ENCODE data around the gene RUNX1.
"Not testable (repeated sequence)": the region's sequence is repeated elsewhere in the genome, so short reads cannot be mapped to it uniquely, and the experiment has no call there.

Gene RUNX1

GRCh38 chr21:35014302-35015041, 34.6 kb downstream of the RUNX1 start:
- no peak for DNase-seq

GRCh38 chr21:35011681-35012080, 37.4 kb downstream of the RUNX1 start:
- DNase-seq: no peak

GRCh38 chr21:35010447-35010846, 38.7 kb downstream of the RUNX1 start:
- DNase-seq: no peak

GRCh38 chr21:35007348-35007747, 41.8 kb downstream of the RUNX1 start:
- no peak for DNase-seq

GRCh38 chr21:35006771-35007170, 42.3 kb downstream of the RUNX1 start:
- no peak for DNase-seq

- DNase-seq: no peak
Measured at GRCh38 chr21:35006248-35006647, 42.9 kb downstream of the RUNX1 start.

GRCh38 chr21:35005560-35006224, 43.4 kb downstream of the RUNX1 start:
- no peak for DNase-seq

GRCh38 chr21:35005077-35005476, 44.0 kb downstream of the RUNX1 start:
- no peak for DNase-seq

GRCh38 chr21:35004314-35004713, 44.8 kb downstream of the RUNX1 start:
- no peak for DNase-seq

GRCh38 chr21:35002879-35003722, 46.0 kb downstream of the RUNX1 start:
- DNase-seq: no peak

- no peak for DNase-seq
Measured at GRCh38 chr21:34999397-34999941, 49.6 kb downstream of the RUNX1 start.

- DNase-seq: no peak
Measured at GRCh38 chr21:34998176-34998575, 50.9 kb downstream of the RUNX1 start.

- DNase-seq: no peak
Measured at GRCh38 chr21:34997294-34997693, 51.8 kb downstream of the RUNX1 start.

- DNase-seq: no peak
Measured at GRCh38 chr21:34996304-34997101, 52.6 kb downstream of the RUNX1 start.

- no peak for DNase-seq
Measured at GRCh38 chr21:34995979-34996303, 53.2 kb downstream of the RUNX1 start.

- no peak for DNase-seq
Measured at GRCh38 chr21:34994766-34995631, 54.1 kb downstream of the RUNX1 start.

- DNase-seq: not testable (repeated sequence)
Measured at GRCh38 chr21:34993521-34993921, 55.6 kb downstream of the RUNX1 start.

- no peak for DNase-seq
Measured at GRCh38 chr21:34992736-34993398, 56.2 kb downstream of the RUNX1 start.

GRCh38 chr21:34992180-34992579, 56.9 kb downstream of the RUNX1 start:
- no peak for DNase-seq

- DNase-seq: no peak
Measured at GRCh38 chr21:34991366-34991957, 57.6 kb downstream of the RUNX1 start.

- DNase-seq: no peak
Measured at GRCh38 chr21:34990842-34991241, 58.3 kb downstream of the RUNX1 start.

All from activated CD4-positive, alpha-beta T cell treated with anti-CD3 and anti-CD28 coated beads for 1 hour (primary cell).